Stimulated activated CD8-positive, alpha-beta memory T cell treated with anti-CD3 and anti-CD28 coated beads, Interleukin-2, amount 100 ng/mL, for 1 hour (primary cell): ENCODE results near the gene ATP10B.
"Not testable (repeated sequence)": the region's sequence is repeated elsewhere in the genome, so short reads cannot be mapped to it uniquely, and the experiment has no call there.

ENCODE experiments used
- DNase-seq, 2 donors: peaks; one replicate each; pipeline ENCODE4 v3.0.0-alpha.2; 2020; ENCODE audit warnings: low read depth in 2 of 2

ATP10B gene

GRCh38 chr5:160760008-160760407 lies 92.0 kb downstream of the ATP10B start:
- no peak for DNase-seq

- DNase-seq: no peak
Measured at GRCh38 chr5:160757194-160757593, 94.8 kb downstream of the ATP10B start.

- no peak for DNase-seq
Measured at GRCh38 chr5:160750938-160751657, 100.9 kb downstream of the ATP10B start.

GRCh38 chr5:160749682-160750081 lies 102.3 kb downstream of the ATP10B start:
- DNase-seq: no peak

- DNase-seq: no peak
Measured at GRCh38 chr5:160749026-160749425, 103.0 kb downstream of the ATP10B start.

- DNase-seq: no peak
Measured at GRCh38 chr5:160747987-160748386, 104.0 kb downstream of the ATP10B start.

DNA sequence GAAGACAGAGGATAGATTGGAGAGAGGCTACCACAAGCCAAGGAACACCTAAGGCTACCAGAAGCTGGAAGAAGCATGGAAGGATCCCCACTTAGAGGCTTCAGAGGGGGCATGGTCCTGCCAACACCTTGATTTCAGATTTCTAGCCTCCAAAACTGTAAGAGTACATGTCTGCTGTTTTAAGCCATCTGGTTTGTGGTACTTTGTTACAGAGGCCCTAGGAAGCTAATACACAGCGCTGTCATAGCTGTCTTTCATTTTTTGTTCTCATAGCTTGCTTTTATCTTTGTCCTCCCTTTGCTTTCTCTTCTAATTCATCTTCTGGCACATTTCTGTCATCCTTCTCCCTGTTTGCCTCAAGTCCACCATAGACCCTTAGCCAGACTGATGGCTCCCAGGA lies 104.5 kb downstream of the ATP10B start:
- DNase-seq: no peak

- DNase-seq: no peak
Measured at GRCh38 chr5:160744268-160745101, 107.5 kb downstream of the ATP10B start.

DNA sequence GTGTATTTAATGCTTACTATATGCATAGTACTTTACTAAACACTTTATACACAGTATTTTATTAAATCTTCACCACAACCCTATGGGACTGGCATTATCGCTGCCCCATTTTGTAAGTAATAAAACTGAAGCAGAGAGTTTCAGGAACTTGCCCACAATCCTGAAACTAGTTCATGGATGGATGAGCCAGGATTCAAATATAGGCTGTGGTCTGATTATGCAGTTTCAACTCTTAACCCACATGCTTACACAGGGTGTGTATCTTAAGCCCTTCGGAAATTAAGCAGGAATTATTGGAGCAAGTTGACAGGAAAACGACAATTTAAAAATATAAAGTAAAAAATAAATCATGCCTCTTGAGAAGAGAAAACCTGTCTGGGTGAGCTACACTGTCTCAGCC lies 109.0 kb downstream of the ATP10B start:
- no peak for DNase-seq

DNA sequence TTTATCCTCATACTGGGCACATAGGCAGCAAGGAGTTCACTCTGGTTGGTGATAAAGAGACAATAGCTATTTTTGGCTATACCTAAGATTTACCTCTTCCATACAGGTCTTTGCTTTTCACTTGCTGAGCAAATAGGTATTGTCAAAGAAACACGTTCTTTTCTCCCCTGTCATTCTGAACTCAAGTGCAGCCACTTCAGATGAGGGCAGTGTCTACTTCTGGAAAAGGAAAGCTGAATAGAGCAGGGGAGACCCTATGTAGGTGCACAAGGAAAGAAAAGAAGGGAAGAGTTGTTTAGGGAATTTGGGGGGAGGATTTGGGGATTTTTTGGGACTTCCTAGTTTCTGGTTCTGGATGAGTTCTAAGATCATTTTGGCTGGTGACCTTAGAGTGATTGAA lies 109.6 kb downstream of the ATP10B start:
- DNase-seq: no peak

- no peak for DNase-seq
Measured at GRCh38 chr5:160727296-160727997, 124.6 kb downstream of the ATP10B start.

DNA sequence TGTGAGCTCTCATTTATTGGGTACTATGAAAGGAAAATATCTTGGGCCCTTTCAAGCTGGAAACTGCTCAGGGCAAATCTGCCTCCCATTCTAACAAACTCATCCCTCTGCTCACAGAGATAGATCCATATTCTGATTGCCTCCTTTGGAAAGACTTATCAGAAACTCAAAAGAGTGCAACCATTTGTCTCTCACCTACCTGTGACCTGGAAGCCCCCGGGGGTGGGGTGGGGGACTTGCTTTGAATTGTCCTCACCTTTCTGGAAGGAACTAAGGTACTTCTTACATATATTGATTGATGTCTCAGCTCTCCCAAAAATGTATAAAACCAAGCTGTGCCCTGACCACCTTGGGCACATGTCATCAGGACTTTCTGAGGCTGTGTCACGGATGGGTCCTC lies 125.3 kb downstream of the ATP10B start:
- no peak for DNase-seq

GRCh38 chr5:160720822-160721221 lies 131.2 kb downstream of the ATP10B start:
- DNase-seq: no peak

- DNase-seq: not testable (repeated sequence)
Measured at GRCh38 chr5:160715508-160715907, 136.5 kb downstream of the ATP10B start.

DNA sequence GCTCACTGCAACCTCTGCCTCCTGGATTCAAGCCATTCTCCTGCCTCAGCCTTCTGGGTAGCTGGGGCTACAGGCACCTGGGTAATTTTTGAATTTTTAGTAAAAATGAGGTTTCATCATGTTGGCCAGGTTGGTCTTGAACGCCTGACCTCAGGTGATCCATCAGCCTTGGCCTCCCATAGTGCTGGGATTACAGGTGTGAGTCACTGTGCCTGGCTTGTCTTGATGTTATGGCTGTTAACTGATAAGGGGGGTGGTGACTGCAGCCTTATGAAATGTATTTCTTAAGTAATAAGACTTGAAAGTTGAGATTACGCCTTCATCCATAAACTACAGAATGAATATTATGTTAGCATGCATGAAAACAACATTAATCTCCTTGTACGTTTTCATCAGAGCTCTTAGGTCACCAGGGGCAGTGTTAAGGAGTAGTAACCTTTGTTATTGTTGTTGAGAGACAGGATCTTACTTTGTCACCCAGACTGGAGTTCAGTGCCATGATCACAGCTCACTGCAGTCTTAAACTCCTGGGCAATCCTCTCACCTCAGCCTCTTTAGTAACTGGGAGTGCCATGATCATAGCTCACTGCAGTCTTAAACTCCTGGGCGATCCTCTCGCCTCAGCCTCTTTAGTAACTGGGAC lies 148.3 kb downstream of the ATP10B start:
- DNase-seq: no peak

DNA sequence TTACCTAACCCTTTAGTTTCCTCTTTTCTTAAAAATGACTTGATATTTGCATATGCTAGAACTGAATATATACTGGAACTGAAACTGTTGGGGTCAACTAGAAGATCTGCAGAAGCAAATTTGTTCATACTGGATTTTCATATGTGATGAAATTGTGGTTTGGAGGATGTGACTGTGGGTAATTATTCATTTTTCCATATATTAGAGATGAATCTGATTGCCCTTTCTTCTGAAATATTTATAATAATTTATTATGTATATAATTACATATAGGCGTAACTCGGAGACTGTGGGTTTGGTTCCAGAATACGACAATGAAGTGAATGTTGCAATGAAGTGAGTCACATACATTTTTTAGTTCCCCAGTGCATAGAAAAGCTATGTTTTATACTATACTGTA lies 149.1 kb downstream of the ATP10B start:
- no peak for DNase-seq

DNA sequence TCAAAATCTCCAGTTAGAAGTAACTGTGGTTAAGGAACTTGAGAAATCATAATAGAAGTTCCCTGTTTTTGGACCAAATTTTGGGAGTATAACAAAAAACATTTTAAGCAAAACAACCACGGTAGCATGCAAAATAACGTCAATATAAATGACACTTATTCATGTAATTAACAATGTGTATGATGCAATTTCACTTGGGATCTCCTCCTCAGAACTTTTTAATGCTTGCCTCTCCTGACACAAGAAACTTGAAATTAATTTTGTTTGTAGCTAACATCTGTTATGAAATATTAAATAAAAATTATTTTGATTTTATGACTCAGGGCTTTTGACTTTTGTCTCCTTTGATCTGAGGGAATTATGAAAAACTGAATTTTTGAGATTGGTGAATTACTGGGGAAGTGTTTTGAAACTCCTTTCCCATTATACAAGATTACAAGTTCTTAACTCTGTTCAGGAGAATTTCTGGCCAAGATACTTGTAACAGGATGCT lies 149.7 kb downstream of the ATP10B start:
- DNase-seq: no peak

- DNase-seq: no peak
Measured at GRCh38 chr5:160701403-160701802, 150.6 kb downstream of the ATP10B start.

- DNase-seq: no peak
Measured at GRCh38 chr5:160699301-160699700, 152.7 kb downstream of the ATP10B start.

DNA sequence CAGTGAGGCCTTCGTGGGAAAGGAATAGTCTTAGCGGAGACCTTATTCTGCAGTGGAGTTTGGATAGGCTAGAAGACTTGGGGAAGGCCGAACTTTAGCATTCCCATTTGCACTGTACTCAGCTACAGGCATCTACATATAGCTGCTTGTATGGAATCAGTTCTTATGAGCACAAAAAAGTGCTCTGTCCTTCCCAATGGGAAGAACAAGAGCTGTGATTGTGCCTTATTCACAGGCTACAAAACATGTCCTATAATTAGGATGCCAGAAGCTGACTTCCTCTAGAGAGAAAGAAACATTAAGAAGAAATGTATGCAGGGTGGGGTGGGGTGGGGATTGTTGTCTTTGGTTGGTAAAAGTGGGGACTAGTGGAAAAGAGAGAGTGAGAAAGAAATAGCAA lies 154.7 kb downstream of the ATP10B start:
- no peak for DNase-seq

DNA sequence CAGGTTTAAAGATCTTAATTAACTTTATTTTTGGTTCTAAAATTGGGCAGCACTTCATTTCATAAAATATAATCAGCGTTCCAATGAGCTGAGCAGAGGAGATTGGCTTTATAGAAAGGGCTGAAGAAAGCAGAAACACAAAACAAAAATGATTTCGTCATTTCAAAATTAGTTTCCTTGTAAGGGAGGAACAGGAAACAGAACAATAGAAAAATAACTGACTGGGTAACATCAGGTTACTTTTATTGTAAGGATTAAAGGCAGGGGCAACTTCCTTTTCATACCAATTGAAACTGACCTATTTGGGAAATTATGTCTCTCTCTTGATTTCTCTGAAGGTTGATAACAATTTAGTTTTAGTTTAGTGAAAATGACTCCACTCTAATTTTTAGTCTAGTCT lies 157.1 kb downstream of the ATP10B start:
- no peak for DNase-seq
